Right lobe of liver (tissue), 6 donors: ENCODE results near the gene NFAT5. TPM values are rescaled to one million over a fixed set of nuclear protein-coding genes. Genes with fewer than 3 reads are reported as not detected.

Source experiments
- ATAC-seq, 4 donors: fragments of 200-7000 bp; cut with Tn5 transposase; one replicate each; pipeline ENCODE4 v1.9.1; 2020; ENCODE audit warnings: mild to moderate bottlenecking in 4 of 4, moderate library complexity in 4 of 4
- DNase-seq, 3 donors: peaks; one replicate each; pipeline ENCODE4 v3.0.0-alpha.2; 2020
- H3K27ac ChIP-seq, 3 donors: fragments of 200-600 bp; one replicate each; pipeline ENCODE4 v1.8.0; 2022
- H3K27me3 ChIP-seq, 2 donors: fragments of 200-600 bp; one replicate each; pipeline ENCODE4 v1.8.0; 2022
- H3K36me3 ChIP-seq, 4 donors: fragments of 200-600 bp; sonication (generic) in 1 of 4; one replicate each; pipeline versions ENCODE4 v1.5.1 to v1.8.0; 2017 to 2022; ENCODE audit warnings: control low read depth in 1 of 4
- H3K4me1 ChIP-seq, 4 donors: fragments of 200-600 bp; sonication (generic) in 1 of 4; one replicate each; pipeline versions ENCODE4 v1.5.1 to v1.8.0; 2017 to 2022; ENCODE audit warnings: control low read depth in 1 of 4
- H3K4me3 ChIP-seq, 3 donors: fragments of 200-600 bp; one replicate each; pipeline ENCODE4 v1.8.0; 2022
- H3K9me3 ChIP-seq, 4 donors: fragments of 200-600 bp; sonication (generic) in 1 of 4; one replicate each; pipeline versions ENCODE4 v1.5.1 to v1.8.0; 2017 to 2022; ENCODE audit warnings: control low read depth in 1 of 4
- CTCF ChIP-seq, 4 donors: fragments of 200-600 bp in 3 of 4; fragments of 450-650 bp in 1 of 4; IDR thresholded peaks; one replicate each; pipeline versions ENCODE4 v1.5.1 to v1.8.0; 2016 to 2022; ENCODE audit warnings: antibody characterized with exemption in 4 of 4, mild to moderate bottlenecking in 2 of 4
- POLR2A ChIP-seq: fragments of 450-650 bp; IDR thresholded peaks from one replicate; pipeline ENCODE4 v1.6.1; 2017; ENCODE audit warnings: antibody characterized with exemption, mild to moderate bottlenecking
- WGBS: methylation state at CpG from one replicate; pipeline ENCODE4 v1.1.6; 2018; ENCODE audit warnings: low coverage, low lambda C conversion rate; ENCODE audit not compliant: insufficient coverage; ENCODE audit errors: missing lambda C conversion rate; 5-methylcytosine and 5-hydroxymethylcytosine counted together
- intact Hi-C, 2 donors: fragments of 100-400 bp; cut with DNase I; formaldehyde crosslinking; loops; one replicate each; pipeline versions ENCODE4 v1.11.2 to v1.14.1; 2022
- total RNA-seq, 6 experiments: library from RNA; depleted of rRNA in 2 of 6; stranded (reverse); fragments of >200 nt in 2 of 6; fragmentation: NEBNext Ultra II Directional in 3 of 6; extraction: Animal tissue kit (Norgen Biotek cat#: 25700) in 3 of 6; gene quantifications; one replicate each; pipeline versions ENCODE4 v1.1.0 to v1.2.4, GENCODE V29; 2016 to 2023
- donor health status: DM: no; HTN: yes; CAD: no.
- donor health status: DM: no; HTN: no; CAD: no.
- donor health status: DM: no; HTN: no; CAD: no.
- donor health status: DM: no; HTN: yes; CAD: no.
- donor health status: DM: no; HTN: yes; CAD: no.

The NFAT5 gene
- total RNA-seq, 6 experiments from 2014 or later, result 10.3 to 19.6 (median 14.8) TPM

GRCh38 chr16:69522732-69523404 is 42.9 kb upstream of the NFAT5 start:
- ATAC-seq (no peak), DNase-seq (no peak)
- intact Hi-C loops, result no loop called here
- WGBS, result 92% methylated on average over 7 of the region's 7 CpGs
- Histone ChIP-seq H3K27ac (no peak overlapping the region), H3K27me3 (no peaks in the 10 kb centered on the region), H3K9me3 (no peaks in the 10 kb centered on the region), H3K4me3 (no peak overlapping the region), H3K36me3 (no peaks in the 10 kb centered on the region), H3K4me1 (no peaks in the 10 kb centered on the region)
- TF ChIP-seq POLR2A, result no peak
- TF ChIP-seq CTCF (IDR thresholded peaks at IDR 0.05), result no peak

DNA sequence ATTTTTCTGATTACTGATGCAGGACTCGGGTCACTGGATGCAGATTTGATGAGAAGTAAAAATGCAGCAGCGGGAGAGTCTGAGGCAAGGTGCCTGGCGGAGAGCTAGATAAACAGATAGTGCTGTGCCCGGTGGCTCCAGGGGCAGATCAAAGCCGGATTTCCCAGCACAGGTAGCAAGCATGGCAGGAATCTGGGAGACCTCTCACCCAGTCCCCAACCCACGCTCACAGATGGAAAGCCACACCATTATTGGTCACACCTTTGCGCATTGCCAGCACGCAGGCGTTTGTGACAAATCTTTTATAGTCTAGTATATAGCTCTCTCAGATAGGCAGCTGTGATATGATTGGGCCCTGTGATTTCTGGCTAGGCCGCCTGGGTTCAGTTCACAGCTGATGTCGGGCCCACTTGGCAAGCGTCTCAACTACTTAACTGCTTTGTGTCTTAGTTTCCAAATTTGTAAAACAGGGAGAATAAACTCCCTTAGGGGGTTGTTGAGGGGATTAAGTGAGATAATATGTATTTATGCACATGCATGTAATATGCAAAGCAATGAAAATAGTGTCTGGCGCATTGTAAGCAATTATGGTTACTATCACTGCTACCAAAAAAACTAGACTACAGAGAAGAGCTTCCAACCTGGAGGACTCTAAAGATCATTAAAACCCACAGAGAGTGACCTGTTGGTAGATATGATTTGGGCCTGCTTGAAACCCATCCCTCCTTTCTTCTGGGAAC is 42.0 kb upstream of the NFAT5 start:
- Histone ChIP-seq H3K4me3 (no peak overlapping the region), H3K27ac (no peak overlapping the region), H3K4me1 (no peaks in the 10 kb centered on the region), H3K9me3 (no peaks in the 10 kb centered on the region), H3K36me3 (no peaks in the 10 kb centered on the region), H3K27me3 (no peaks in the 10 kb centered on the region)
- ATAC-seq (no peak), DNase-seq (no peak)
- intact Hi-C loops, result no loop called here
- TF ChIP-seq CTCF (IDR thresholded peaks at IDR 0.05), result no peak
- TF ChIP-seq POLR2A, result no peak
- 87% methylated on average over 7 of the region's 13 CpGs for WGBS

DNA sequence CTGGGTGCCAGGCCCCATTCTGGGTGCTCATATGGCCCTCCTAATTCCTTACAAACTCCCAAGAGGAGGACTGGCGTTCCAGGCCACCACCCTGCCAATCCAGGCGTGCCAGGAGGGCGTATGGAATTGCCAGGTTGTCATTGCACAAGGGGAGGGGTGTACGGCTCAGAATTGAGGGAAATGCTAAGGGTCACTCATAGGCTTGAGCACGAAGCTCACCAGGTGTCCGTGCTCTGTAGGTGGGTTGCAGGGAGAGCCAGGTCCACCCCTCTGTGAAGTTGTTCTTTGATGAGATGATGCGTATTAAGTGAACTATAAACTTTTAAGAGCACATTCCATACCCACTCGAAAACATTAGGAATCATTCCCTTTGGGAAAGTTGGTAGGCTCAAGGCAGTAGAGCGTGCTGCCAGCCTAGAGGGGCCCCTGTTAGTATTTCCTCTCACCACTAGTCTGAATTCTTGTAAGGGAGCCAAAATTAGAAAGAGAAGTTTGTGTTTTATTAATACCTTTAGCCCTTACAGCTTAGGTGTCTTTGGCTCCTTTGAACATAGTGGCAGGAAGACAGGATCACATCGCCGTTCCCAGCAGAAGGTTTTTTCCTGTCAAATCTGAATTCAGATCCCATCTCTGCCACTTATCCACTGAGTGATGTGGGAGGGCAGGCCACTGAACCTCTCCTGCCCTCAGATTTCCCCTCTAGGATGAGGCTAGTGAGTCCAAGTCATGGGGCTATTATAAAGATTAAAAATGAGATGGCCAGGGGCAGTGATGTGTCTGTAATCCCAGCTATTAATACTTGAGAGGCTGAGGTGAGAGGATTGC is 38.7 kb upstream of the NFAT5 start:
- ATAC-seq, result no peak
- Histone ChIP-seq H3K27me3 (no peaks in the 10 kb centered on the region), H3K36me3 (no peaks in the 10 kb centered on the region), H3K9me3 (no peaks in the 10 kb centered on the region), H3K27ac (no peak overlapping the region), H3K4me3 (no peak overlapping the region), H3K4me1 (peaks cover 0 to 2% (median 0%) of the 10 kb centered on the region in 4 donors)
- intact Hi-C loops, result no loop called here
- DNase-seq, result no peak
- 93% methylated on average over 10 of the region's 11 CpGs for WGBS
- TF ChIP-seq POLR2A (no peak), CTCF (IDR thresholded peaks at IDR 0.05) (no peak)

DNA sequence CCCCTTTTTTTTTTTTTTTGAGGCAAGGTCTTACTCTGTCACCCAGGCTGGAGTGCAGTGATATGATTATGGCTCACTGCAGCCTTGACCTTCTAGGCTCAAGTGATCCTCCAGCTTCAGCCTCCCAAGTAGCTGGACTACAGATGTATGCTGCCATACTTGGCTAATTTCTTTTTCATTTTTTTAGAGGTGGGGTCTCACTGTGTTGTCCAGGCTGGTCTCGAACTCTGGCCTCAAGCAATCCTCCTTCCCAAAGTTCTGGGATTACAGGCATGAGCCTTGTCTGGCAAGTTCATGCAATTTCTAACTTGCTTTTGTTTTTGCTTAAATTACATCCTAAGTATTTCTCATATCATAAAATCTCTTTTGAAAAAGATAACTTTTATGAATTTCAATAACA is 33.8 kb upstream of the NFAT5 start:
- intact Hi-C loops, result no loop called here
- 67% methylated on average over 1 of the region's 1 CpG for WGBS
- H3K27me3 ChIP-seq, result no peaks in the 10 kb centered on the region
- peaks cover 0 to 2% (median 0%) of the 10 kb centered on the region in 4 donors for H3K4me1 ChIP-seq
- H3K9me3 ChIP-seq, result no peaks in the 10 kb centered on the region
- TF ChIP-seq POLR2A (no peak), CTCF (IDR thresholded peaks at IDR 0.05) (no peak)
- H3K36me3 ChIP-seq, result no peaks in the 10 kb centered on the region
- ATAC-seq (no peak), DNase-seq (no peak)
- no peak overlapping the region for H3K4me3 ChIP-seq
- H3K27ac ChIP-seq, result no peak overlapping the region
